D721Med (cell line): ENCODE results near the gene TMTC1.

Experiments used
- DNase-seq: peaks from one replicate; pipeline ENCODE4 v3.0.0; 2011; ENCODE audit warnings: low spot score; ENCODE audit not compliant: insufficient read length
- FAIRE-seq: peaks from 2 replicates; lab custom pipeline; 2011; peaks lifted over from hg19 to GRCh38; lab: Jason Lieb, UNC
- TF ChIP-seq, protein P1 (sequence below): IDR thresholded peaks from 2 replicates; pipeline ENCODE4 v1.5.1; 2012; ENCODE audit warnings: mild to moderate bottlenecking, control low read depth; ENCODE audit not compliant: insufficient read depth; ENCODE audit errors: missing control alignments

The TMTC1 gene

DNA sequence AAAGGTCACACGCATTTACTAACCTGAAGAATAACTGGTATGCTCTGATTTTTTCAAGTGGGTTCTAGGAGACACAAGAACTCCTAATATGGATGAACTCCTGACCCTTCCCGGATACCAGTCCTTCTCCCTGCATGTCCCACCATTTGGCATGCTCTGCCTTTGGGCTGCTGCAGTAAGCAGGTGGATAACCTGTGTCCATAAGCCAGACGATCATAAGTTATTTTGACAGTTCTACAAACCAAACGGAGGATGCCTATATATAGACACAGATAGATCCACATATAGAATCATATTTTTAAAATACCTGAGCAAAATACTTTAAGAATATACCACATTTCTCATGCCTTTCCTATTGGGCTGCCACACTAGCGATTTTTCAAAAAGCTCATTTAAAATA lies 49.4 kb downstream of the TMTC1 start:
- FAIRE-seq (no peak), DNase-seq (no peak)
- TF ChIP-seq, protein P1, sequence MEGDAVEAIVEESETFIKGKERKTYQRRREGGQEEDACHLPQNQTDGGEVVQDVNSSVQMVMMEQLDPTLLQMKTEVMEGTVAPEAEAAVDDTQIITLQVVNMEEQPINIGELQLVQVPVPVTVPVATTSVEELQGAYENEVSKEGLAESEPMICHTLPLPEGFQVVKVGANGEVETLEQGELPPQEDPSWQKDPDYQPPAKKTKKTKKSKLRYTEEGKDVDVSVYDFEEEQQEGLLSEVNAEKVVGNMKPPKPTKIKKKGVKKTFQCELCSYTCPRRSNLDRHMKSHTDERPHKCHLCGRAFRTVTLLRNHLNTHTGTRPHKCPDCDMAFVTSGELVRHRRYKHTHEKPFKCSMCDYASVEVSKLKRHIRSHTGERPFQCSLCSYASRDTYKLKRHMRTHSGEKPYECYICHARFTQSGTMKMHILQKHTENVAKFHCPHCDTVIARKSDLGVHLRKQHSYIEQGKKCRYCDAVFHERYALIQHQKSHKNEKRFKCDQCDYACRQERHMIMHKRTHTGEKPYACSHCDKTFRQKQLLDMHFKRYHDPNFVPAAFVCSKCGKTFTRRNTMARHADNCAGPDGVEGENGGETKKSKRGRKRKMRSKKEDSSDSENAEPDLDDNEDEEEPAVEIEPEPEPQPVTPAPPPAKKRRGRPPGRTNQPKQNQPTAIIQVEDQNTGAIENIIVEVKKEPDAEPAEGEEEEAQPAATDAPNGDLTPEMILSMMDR: no peak

DNA sequence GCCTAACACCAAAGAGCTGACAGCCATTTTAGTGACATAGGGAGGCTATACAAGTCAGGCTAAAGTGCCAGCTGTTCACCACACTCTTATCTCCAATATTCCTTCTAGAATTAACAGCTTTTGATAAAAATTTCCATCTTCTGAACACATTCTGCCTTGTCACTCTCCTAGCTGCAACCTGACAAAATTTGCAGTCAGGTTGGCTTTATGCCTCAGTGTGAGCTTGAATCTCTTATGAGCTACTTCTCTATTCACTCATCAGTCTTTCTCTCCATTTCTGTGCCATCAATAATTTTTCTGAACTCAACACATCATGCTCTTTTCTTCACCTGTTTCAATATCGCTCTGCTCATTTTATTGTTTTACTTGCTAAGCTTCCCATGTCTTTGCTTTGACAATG lies 50.2 kb downstream of the TMTC1 start:
- DNase-seq: no peak
- TF ChIP-seq, protein P1: no peak

DNA sequence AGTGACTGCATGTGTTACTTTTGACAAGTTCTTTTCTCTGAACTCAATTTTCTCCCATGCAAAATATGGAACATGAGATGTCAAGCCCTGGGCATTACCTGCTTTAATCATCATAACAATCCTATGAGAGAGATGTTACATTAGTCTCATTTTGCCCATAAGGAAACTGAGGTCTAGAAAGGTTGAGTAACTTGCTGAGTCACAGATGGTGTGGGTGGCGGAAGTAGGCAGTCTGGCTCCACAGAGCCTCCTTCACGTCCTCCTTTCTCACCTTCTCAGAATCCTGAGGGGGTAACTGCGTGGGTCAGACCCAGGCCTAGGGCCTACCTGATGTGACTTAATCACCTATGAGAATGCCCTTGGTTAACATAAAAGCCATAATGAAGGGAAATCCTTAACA lies 50.7 kb downstream of the TMTC1 start:
- TF ChIP-seq, protein P1: no peak
- FAIRE-seq (no peak), DNase-seq (no peak)

More for the DNA sequence above, 50.2 kb downstream of the TMTC1 start:
- FAIRE-seq: no peak

DNA sequence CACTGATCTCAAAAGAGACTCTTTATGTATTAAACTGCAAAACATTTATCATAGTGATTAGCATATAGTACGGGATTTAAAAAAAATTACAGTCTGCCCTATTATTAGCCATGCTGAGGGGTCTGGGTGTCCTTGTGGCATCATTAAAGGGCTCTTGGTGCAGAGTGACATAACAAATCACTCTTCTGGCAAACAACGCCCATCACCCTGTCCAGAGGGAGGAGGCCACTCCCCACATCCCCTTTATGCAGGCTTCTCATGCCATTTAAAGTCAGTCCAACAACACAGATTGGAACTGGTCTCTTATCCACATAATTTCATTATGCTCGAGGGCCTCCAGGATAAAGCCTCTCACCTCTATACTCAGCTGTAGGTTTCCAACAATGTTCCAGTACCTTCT lies 51.1 kb downstream of the TMTC1 start:
- no peak for FAIRE-seq
- no peak for DNase-seq
- TF ChIP-seq, protein P1: no peak

DNA sequence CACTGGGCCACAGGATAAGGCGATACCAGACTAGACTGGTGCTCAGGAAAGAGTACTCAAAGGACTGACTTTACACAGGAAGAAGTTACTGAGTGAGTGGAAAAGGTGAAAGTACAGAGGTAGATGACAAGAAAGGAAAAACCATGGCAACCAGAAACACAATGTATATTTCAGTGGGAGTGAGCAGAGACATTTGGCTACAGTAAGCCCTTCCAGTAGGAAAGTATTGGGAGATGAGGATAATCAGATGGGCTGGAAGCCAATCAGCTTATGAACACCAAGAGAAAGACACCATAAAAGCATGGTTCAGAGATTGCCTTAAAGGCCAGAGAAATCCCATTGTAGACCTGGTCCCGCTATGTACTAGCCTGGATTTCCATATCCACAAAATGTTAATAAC lies 51.6 kb downstream of the TMTC1 start:
- no peak for FAIRE-seq
- no peak for DNase-seq
- TF ChIP-seq, protein P1: no peak

DNA sequence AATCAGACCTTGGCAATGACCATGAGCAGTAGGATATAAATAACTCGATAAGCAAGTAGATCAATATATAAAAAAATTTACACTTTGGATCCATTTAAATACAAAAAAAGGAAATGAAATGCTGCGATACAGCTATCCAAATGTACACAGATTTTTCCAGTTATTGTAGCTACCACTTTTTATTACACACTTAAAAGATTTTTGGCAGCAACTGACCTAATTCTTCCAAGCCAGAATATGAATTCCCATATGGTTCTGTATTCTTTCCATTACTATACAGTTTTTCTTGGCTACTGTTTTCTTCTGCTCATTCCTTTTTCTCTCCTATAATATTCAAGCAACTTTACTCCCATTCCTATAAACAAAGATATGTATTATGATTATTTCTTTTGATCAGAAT lies 52.2 kb downstream of the TMTC1 start:
- no peak for DNase-seq
- TF ChIP-seq, protein P1: no peak
- no peak for FAIRE-seq

DNA sequence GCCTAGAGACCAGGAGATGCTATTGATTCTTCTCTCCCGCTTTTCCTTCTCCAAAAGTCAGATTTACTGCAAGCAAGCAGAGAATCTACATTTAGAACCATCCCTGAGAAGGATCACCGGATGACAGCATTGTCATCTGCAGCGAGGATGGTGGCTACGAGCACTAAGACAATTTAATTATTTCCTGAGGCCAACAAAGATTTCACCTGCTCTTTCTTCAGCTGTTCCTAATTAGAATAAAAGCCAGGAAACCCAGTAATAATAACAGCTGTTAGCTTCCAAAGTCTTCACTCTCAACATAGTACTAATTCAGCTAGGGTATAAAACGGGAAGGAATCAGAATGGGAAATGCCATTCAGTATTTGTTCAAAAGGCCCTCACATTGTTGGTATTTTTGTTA lies 53.3 kb downstream of the TMTC1 start:
- no peak for FAIRE-seq
- TF ChIP-seq, protein P1: no peak
- no peak for DNase-seq
